Measurements from ENCODE around the gene CIBAR2.

Gene CIBAR2

DNA sequence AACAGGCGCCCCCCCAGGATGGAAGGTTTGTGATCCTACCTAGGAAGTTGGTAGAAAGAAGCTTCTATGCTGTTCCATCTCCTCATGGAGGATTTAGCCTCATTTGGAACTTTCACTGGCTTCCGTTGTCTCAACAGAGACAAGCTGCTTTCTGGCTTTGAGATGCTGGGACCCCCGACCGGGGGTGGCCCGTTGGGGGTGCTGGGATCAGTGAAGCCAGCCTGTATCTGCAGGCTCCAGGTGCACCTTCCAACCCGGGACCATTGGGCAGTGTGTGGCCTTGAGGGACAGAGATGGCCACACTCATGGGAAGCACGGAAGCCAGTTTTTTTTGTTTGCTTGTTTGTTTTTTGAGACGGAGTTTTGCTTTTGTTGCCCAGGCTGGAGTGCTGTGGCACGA is 15.4 kb downstream of the CIBAR2 start:
- DNase-seq: no peak

DNA sequence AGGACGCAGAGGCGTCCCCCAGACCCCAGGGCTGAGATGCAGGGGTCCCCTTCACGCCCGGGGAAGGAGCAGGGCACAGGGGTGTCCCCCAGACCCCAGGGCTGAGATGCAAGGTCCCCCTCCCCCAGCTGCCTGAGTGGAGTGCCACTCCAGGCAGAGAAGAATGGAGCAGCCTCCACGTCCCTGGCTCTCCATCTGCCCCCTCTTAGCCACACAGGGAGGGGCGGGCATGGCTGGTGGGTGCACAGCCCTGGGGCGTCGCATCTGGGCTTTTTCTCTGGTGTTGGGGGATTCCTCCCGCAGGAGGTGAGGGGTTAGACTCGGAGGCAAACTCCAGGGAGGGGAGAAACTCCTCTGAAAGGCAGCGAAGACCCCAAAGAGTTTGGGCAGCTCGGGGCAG is 17.5 kb downstream of the CIBAR2 start:
- DNase-seq: no peak

DNA sequence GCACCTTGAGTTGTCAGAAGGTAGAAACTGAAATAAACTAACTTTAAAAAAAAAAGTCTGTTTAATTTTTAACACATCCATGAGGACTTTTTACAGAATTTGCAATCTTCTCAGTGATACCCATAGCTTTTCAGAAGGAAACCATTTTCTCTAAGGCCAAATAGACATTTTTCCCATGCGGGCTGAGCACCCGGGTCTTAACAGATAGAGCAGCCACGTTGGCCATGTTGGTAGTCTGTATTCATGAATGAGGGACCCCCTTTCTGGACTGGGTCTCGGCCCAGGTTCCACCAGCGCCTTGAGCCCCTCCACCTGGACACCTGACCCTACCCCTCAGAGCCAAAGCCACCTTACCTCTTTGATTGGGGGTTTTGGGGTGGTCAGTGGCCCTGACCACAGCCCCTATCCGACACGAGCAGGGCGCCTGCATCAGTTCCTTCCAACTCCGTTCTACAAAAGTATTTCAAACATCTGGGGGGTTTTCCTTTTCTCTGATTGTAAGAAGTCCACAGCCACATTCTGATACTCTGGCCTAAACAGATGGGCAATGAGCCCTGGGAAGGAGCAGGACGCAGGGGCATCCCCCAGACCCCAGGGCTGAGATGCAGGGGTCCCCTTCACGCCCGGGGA is 18.0 kb downstream of the CIBAR2 start:
- DNase-seq: no peak

DNA sequence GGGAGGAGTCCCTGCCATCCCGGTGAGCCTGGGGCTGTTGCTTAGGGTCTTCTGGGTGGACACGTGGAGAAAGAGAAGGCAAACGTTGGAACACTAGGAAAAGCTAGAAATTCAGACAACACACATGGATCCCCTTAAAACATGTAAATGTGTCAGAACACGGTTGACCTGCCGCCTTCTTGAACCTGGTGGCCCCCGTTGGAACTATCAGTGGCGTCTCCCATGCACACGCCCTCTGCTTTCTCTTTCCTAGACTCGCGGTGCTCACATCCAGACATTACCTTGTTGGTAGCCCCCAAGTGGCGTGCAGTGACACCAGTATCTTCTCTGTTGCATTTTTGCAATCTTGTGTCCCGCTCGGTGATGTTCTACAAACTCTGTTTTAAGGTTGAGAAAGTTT is 18.6 kb downstream of the CIBAR2 start:
- no peak for DNase-seq

DNA sequence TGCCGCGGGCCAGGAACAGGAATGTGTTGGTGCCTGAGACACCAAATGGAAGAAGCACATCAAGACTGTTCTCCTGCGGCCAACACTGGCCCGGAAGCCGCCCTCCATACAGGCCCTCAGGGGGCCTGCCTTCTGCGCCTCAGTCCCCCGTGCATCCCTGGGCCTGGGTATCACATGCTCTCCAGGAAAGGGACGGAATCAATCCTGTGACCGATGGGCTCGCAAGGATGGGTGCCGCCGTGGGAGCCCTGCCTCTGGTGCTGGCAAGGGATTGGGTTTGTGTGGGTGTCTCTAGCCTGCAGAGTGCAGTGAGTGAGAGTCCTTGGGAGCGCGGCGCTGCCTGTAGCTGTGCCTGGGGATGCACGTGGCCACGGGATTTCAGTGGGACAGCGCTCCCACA is 19.4 kb downstream of the CIBAR2 start:
- no peak for DNase-seq

DNA sequence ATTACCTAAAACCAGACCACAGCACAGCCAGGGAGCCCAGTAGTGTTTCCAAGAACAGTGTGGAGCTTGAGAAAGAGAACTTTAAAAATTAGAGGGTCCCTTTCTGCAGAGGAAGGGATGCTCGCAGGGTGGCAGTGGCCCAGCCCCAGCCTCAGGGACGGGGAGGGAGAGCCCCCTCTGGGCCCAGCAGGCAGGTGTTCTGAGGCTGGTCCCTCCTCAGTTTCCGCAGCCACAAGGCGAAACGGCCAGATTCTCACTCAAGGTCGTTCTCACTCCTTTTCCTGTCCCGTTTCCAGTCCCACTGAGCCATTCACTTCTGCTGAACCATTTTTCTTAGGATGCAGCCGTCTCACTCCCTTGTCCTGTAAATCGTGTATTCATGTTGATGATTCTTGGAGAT is 20.0 kb downstream of the CIBAR2 start:
- DNase-seq: no peak

DNA sequence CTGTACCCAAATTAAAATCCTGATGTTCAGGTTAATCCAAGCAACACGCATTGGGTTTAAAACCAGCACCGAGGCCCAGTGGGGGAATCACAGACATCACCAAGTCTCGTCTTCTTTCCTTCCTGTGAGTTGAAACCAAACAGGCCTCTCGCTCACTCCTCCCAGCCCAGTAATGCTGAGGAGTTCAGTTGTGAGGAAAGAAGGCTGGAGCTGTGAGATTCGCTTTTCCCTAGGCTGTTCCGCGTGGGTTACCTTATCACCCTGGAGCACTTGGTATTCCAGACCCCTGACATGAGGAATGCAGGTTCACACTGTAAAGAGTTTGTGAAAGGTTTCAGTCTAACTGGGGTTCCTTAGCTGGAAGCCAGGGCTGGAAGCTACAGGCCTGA is 20.8 kb downstream of the CIBAR2 start:
- DNase-seq: no peak

DNA sequence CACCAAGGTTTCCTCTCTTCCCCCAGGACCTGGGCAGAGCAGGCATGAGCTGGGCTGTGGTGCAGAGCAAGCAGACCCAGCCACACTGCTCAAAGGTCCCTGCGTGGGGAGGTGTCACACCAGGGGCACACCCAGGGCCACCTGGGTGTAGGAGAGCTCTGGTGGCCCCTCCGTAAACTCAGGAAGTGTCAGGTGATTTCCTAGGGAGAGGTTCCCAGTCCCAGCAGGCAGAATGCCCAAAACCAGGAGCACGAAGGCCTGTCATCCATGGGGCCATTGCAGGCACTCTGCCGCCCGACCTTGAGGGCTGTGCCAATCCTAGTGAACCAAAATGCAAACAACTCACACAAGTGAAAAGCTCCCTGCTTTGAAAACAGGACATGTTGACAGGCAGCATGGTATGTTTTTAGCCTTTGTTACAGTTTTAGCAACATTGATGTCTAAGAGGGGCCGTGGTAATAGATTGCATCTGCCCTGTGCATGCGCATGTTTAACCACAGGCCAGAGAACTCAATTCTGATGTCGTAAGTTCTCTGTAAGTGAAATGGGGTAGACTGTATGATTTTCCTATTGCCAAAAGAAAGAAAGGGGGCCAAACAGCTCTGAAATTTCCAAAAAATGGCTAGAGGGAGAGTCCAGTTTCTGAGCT is 21.3 kb downstream of the CIBAR2 start:
- DNase-seq: no peak

DNA sequence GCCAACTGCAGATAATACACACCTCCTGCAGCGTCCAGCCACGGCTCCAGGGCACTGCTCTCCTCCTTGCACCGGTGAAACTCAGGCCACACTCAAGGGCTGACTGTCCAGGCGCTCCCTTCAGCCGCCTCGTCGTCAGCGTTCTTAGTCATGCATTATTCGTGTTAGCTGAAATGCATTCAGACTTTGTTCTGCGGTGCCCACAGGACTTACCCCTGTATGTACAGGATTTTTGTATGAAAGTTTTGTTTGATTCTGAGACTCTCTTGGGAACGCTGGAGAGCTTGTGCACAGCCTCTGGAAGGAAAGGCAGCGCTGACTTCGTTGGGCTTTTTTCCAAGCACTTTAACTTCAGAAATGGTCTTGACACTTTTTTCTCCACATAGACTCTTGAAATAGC is 22.1 kb downstream of the CIBAR2 start:
- no peak for DNase-seq

DNA sequence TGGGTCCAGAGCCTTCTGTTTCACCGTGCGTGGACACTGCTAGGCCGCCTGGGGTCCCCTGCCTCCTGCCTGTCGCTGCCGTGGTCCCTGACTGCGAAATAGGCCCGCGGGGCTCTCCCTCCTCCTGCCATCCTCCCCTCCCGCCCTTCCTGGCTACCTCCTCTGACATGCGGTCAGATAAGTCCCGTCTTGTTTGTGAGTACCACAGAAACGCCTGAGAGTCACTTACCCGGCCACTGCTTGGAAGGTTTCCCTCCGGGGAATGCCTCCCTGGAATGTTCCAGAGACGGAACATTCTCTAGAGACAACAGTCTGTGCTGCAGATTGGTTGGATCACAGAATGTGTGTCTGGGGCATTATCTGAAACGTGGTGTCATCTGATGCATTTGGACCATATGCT is 22.7 kb downstream of the CIBAR2 start:
- DNase-seq: no peak

DNA sequence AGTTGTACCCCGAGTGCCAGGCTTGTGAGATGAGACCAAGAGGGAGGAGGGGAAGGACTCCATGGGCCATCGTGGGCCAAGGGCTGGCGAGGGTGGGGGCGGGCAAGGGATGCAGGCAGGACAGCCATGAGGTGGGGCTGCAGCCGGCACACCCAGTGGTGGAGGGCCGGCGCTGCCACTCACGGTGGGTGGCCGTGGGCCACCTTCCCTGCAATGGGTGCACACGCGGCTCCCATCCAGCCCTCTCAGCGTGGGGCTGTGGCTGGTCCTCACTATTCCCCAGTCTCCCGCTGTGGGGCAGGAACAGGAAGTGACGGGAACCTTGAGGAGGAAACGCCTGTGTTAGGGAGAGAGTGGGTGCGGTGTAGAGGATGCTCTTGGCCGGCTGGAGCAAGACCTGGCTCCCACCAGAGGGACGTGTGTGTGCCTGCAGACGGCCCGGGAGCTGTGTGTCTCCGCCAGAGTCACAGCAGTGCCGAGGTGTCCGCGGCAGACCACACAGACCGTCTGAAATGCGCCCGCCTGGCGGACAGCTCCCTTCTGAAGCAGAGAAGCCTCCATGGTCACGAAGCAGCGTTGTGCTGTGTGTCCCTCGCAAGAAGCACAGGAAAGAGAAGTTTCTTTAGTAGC is 23.6 kb downstream of the CIBAR2 start:
- DNase-seq: no peak

DNA sequence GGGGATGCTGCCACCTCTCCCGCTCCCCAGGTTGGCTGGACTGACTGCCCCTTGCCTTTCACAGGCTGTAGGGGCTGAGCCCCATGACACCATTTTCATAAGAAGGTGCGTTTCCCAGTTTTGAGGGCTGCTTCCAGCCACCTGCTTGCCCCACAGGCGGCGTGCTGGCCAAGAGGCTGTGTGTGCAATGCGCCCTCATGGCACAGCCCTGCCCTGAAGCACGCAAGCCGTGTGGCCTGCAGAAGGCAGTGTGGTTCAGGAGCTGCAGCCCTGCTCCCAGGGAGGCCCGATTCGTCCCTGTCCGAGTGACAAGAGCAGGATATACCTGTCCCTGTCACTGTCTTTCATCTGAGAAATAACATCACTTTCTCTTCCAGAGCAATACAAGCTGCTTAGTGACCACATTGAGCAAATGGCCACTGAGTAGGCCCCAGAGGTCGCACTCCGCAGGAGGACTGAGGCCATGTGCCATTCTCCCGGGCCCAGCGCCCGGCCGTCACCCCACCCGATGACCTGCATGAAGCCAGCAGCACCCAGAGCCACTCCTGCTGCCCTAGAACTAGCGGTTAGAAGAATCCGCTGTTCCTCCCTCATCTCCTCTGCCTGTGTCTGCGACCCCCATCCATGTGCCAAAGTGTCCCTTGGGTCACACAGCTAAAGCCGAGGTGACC is 24.2 kb downstream of the CIBAR2 start:
- no peak for DNase-seq

DNA sequence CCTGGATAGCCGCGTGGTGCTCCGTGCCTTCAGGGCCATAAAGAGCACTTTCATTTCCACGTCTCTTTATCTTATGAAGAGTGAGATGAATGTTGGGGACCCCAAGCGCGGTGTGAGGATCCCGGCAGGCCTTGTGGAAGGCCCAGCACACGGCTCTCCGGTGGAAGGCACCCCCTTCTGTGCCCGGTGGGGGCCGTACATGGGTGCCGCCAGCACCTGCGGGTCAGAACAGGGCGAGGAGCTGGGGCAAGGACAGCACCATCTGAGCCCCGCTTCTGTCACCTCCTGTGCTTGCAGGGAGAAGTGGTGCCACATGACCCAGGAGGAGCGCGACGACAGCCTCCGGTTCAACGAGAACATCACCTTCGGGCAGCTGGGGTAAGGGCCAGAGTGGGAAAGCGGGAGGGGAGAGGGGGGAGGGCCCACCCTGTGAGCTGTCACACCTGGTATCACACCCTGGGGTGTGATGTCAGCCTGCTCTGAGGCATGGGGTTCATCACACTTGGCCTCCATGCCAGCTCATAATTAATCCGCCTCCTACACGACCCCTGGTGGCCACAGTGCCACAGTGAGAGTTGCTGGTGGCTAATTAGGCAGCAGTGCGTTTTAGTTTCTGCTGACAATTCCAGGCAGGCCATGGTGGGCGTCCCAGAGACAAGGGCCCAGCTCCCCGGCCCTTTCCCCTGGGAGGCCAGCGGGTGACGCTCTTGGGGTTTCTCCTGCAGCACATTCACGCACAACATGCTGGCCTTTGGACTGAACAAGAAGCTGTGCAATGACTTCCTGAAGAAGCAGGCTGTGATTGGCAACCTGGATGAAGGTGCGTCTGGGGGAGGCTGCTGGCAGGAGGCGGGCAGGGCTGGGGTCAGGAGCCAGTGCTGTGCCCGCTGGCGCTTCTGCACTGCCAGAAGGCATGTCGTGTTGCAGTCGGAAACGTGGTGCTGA is 25.7 kb downstream of the CIBAR2 start:
- DNase-seq: no peak

DNA sequence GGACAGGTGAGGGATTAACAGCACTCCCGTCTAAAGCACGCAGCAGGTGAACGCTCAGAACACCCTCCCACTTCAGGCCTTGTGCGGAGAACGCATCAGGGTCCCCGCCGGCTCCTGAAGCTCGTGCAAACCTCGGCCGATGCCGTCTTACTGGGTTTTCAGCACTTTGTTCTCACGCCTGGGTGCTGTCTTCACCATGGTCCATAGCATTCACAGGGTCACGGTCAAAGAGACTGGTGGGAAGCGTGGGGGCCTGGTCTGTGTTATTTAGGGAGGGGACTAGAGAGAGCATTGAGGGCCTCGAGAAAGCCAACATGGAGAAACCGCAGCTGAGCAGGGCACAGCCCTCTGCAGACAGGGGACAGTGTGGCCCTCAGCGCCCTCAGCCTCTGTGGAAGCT is 26.6 kb downstream of the CIBAR2 start:
- no peak for DNase-seq

DNA sequence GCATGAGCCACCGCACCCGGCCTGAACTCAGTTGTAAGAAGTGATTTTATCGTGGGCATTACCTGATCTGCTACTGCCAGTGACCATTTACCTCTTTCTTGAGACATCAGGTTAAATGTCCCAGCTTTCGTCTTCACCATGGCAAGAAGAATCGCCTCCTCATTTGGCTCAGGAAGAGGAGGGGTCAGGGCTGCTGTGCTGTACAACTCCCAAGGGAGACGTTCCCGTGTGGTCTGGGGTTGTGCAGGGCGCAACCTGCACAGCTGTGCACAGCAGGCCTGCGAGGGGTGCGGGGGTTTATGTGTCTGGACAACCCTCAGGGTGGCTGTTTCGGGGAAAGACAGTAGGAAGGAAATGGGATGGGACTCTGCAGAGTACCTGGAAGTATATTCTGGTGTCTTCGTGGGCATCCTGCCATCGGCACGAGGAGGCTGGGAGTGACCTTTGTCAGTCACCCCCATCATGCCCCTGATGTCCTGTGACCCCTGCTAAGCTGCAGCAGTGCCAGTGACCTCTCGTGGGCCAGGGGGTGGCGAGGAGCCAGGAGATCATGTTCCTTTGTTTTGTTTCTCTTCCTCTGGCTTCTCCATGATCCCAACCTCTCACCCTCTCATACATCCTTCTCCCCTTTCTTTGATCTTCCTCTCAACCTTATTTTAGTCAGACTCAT is 27.3 kb downstream of the CIBAR2 start:
- DNase-seq: no peak

DNA sequence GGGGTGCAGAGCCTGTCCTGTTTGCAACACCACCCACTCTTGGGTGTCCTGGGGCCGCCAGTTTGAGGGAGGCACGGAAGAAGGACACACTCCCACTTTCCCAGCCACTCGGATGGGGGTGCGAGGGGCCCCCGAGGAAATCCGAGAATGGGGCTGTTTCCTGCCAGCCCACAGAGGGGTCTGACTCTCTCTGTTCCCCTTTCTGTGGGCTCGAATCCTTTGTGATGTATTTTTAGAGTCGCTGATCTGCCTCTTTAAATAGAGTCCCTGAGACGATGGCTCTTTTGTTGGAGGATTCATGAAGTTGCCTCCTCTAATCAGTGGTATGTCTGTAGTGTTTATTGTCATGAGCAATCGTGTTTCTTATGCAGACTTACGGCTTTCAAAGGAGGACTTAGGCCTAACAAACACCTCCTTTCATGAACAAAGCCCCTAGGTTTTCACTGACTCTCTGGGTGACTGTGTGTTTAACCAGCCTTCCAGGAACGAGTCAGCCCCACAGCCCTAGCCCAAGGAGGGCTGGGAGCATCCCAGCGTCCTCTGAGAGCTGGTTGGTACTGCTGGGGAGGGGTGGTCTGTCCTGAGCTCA is 29.1 kb downstream of the CIBAR2 start:
- DNase-seq: no peak

DNA sequence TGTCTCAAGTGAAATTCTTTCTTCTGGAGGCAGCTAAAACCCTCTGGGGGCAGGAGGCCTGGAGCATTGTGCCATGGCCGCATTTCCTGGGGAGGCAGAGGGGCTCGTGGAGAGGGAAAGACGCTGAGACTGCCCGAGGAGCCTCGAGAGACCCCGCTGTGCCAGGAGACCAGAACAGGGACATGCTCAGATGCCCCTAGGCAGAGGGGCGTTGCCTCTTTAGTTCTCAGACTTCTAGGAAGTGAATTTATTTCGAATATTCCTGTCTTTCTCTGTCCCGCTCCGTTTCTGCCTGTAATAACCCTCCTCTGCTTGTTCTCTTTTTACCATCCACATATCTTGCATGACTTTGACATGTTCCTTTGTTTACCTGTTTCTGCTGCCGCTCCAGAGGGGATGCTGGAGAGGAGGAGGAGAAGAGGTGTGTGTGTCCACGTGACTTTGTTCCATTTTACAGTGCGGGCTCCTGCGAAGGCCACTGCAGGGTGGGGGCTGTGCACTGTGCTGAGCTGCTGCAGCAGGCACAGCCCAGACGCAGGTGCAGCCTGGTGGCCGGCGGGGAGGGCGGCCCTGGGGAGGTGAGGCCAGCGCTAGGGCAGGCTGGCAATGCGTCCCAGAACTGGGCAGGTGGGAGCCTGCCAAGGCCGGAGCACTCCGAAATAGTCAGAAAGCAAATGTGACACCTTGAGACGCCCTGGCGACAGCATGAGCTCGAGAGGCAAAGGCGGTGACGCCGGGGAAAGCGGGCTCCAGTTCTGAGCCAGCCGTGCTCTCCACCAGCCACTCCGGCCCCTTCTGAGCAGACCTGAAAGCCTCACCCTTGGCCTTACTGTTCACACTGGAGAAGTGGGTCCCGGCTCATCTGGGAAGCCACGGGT is 29.9 kb downstream of the CIBAR2 start:
- no peak for DNase-seq

DNA sequence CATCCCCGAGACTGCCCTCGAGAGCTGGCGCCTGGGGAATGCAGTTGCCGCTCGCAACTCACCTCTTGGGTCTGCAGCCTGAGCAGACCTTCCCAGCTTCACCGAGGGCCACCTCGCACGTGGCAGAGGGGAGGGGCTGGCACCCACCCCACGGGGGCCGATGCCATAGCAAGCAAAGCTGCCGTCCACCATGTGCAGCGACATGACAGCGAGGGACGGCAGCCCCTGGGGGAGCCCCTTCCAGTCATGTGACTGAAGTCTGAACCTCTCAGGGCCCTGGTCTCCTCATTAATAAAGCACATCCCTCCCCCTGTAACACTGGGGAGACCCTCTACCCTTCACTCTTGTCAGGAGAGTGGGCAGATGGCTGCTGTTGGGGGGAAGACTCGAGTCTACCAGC is 30.5 kb downstream of the CIBAR2 start:
- DNase-seq: no peak

DNA sequence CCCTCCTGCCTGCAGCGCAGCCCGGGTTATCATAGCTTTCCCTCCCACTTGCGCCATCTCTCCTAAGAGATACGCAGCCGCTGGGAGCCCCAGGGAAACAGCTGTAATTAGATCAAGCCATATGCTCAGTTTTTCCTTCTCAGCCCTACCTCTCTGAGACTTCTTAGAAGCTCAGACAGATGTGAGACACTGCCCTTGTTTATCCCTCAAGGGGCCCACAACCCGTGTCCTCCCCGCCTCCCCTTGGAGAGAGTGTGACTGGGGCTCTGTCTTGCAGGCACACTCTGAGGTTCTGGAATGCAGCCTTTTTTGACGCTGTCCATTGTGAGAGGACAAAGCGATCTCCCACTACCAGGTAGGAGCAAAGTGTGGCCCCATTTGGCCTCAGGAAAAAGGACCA is 31.2 kb downstream of the CIBAR2 start:
- no peak for DNase-seq

DNA sequence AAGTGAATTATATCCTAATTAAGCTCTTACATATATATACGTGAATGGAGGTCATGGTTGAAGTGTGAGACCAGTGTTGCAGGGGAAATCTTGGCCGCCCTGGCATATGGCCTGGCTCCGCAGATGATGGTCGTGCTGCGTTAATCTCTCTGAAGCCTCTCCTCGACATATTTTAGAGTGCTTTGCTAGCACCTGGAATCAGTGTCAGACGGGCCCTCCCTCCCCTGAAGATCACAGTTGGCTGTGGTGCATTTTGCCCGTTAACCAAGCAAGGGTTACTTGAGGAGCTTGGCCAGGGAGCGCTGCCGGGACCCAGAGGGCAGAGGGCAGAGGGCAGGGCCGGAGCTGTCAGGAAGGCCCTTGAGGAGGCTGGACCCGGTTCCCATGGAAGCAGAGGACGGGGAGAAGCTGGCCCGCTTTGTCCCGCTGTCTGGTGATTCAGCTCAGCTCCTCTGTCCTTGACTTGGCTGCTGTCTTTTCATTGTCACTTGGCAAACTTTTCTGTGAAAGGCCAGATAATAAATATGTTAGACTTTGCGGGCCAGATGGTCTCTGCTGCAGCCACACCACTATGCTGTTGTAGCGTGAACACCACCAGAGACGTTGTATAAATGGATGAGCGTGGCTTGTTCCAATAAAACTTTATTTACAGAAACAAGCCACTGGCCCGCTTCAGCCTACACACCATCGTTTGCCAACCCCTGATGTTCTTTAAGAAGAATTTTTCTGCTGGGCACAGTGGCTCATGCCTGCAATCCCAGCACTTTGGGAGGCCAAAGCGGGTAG is 32.3 kb downstream of the CIBAR2 start:
- no peak for DNase-seq

All from NCI-H2081 treated with DMSO at 0.1 percent for 48 hours (cell line).